Effector CD8-positive, alpha-beta T cell (primary cell): Measurements from ENCODE around the gene CCDC170.
A peak's percentile ranks its signal among the peaks of the same experiment; 100 is the strongest.
"Not testable (repeated sequence)": the region's sequence is repeated elsewhere in the genome, so short reads cannot be mapped to it uniquely, and the experiment has no call there.

Source experiments
- DNase-seq: peaks from one replicate; lab custom pipeline; 2025; lab: John Stamatoyannopoulos, UW
- total RNA-seq, 4 experiments: gene quantifications; one replicate each; lab custom pipeline; 2026; lab: John Stamatoyannopoulos, UW

CCDC170 gene
- 0 to 1.1 (median 0.18) reads per million in 4 experiments for total RNA-seq

GRCh38 chr6:151493804-151494234 lies at the start of gene CCDC170:
TSS of gene CCDC170 (plus strand) at chr6:151494017. CDS start at chr6:151494129, 112 bp downstream.
- DNase-seq, result no peak

- no peak for DNase-seq
Measured at GRCh38 chr6:151445482-151445881, 48.3 kb upstream of the CCDC170 start.

- no peak for DNase-seq
Measured at GRCh38 chr6:151447237-151447636, 46.6 kb upstream of the CCDC170 start.

- no peak for DNase-seq
Measured at GRCh38 chr6:151448623-151449022, 45.2 kb upstream of the CCDC170 start.

GRCh38 chr6:151450928-151451327 lies 42.9 kb upstream of the CCDC170 start:
- not testable (repeated sequence) for DNase-seq

GRCh38 chr6:151451417-151451949 lies 42.3 kb upstream of the CCDC170 start:
- no peak for DNase-seq

- DNase-seq, result peak; percentile 99
Measured at GRCh38 chr6:151451950-151452749, 41.7 kb upstream of the CCDC170 start, which contains the start of gene RMND1. TSS of gene RMND1 (minus strand) at chr6:151452126. CDS start at chr6:151445811, 6,315 bp downstream.

- DNase-seq, result no peak
Measured at GRCh38 chr6:151452750-151453427, 40.9 kb upstream of the CCDC170 start.

GRCh38 chr6:151455751-151456398 lies 37.9 kb upstream of the CCDC170 start:
- DNase-seq, result not testable (repeated sequence)

GRCh38 chr6:151461673-151462072 lies 32.1 kb upstream of the CCDC170 start:
- no peak for DNase-seq

GRCh38 chr6:151464702-151465101 lies 29.1 kb upstream of the CCDC170 start:
- DNase-seq, result no peak

GRCh38 chr6:151475653-151476523 lies 17.9 kb upstream of the CCDC170 start:
- DNase-seq, result peak; percentile 6

- DNase-seq, result no peak
Measured at GRCh38 chr6:151477726-151478125, 16.1 kb upstream of the CCDC170 start.

- DNase-seq, result no peak
Measured at GRCh38 chr6:151478670-151479069, 15.1 kb upstream of the CCDC170 start.

GRCh38 chr6:151481786-151482185 lies 12.0 kb upstream of the CCDC170 start:
- no peak for DNase-seq

- no peak for DNase-seq
Measured at GRCh38 chr6:151482290-151482689, 11.5 kb upstream of the CCDC170 start.

GRCh38 chr6:151483994-151484393 lies 9.8 kb upstream of the CCDC170 start:
- DNase-seq, result no peak

GRCh38 chr6:151488226-151488625 lies 5.6 kb upstream of the CCDC170 start:
- DNase-seq, result no peak

- DNase-seq, result no peak
Measured at GRCh38 chr6:151490996-151491395, 2.8 kb upstream of the CCDC170 start.

- DNase-seq, result no peak
Measured at GRCh38 chr6:151493161-151493803, 535 bp upstream of the CCDC170 start.
